Measurements from ENCODE around the gene VWA1.
"Not testable (repeated sequence)": the region's sequence is repeated elsewhere in the genome, so short reads cannot be mapped to it uniquely, and the experiment has no call there.

The VWA1 gene

GRCh38 chr1:1449099-1449739 is 13.7 kb downstream of the VWA1 start, which contains the start of gene ATAD3C:
ATAD3C (plus strand) TSS chr1:1449689; CDS start chr1:1450684, 995 bp downstream.
- H3K27me3 Mint-ChIP-seq, result no peaks in the 10 kb centered on the region
- H3K36me3 Mint-ChIP-seq (ENCODE audit: low read depth), result no peaks in the 10 kb centered on the region
- ATAC-seq, result no peak
- DNase-seq, result no peak
- no peaks in the 10 kb centered on the region for H3K4me1 Mint-ChIP-seq
- no peak within 1 kb of the TSS for H3K4me3 Mint-ChIP-seq
- no peak within 1 kb of the TSS for H3K27ac Mint-ChIP-seq
- H3K9me3 Mint-ChIP-seq, result no peaks in the 10 kb centered on the region

GRCh38 chr1:1450616-1451015 is 15.1 kb downstream of the VWA1 start:
- not testable (repeated sequence) for H3K4me1 Mint-ChIP-seq; H3K9me3 Mint-ChIP-seq; H3K36me3 Mint-ChIP-seq (ENCODE audit: low read depth); DNase-seq; ATAC-seq; H3K27me3 Mint-ChIP-seq; H3K27ac Mint-ChIP-seq; H3K4me3 Mint-ChIP-seq

GRCh38 chr1:1451696-1452364 is 16.3 kb downstream of the VWA1 start:
- H3K9me3 Mint-ChIP-seq, result no peaks in the 10 kb centered on the region
- H3K4me1 Mint-ChIP-seq, result no peaks in the 10 kb centered on the region
- no peak overlapping the region for H3K27ac Mint-ChIP-seq
- H3K4me3 Mint-ChIP-seq, result no peak overlapping the region
- DNase-seq (no peak), ATAC-seq (no peak)
- H3K36me3 Mint-ChIP-seq (ENCODE audit: low read depth), result no peaks in the 10 kb centered on the region
- no peaks in the 10 kb centered on the region for H3K27me3 Mint-ChIP-seq

GRCh38 chr1:1452365-1452739 is 16.9 kb downstream of the VWA1 start:
- H3K27me3 Mint-ChIP-seq; H3K4me3 Mint-ChIP-seq; H3K9me3 Mint-ChIP-seq; DNase-seq; H3K36me3 Mint-ChIP-seq (ENCODE audit: low read depth); H3K27ac Mint-ChIP-seq; ATAC-seq; H3K4me1 Mint-ChIP-seq: not testable (repeated sequence)

GRCh38 chr1:1452882-1453281 is 17.4 kb downstream of the VWA1 start:
- Mint-ChIP-seq H3K9me3 (no peaks in the 10 kb centered on the region), H3K27ac (no peak overlapping the region), H3K4me3 (no peak overlapping the region), H3K36me3 (ENCODE audit: low read depth) (no peaks in the 10 kb centered on the region), H3K27me3 (no peaks in the 10 kb centered on the region), H3K4me1 (no peaks in the 10 kb centered on the region)
- ATAC-seq, result no peak
- no peak for DNase-seq

- not testable (repeated sequence) for H3K36me3 Mint-ChIP-seq (ENCODE audit: low read depth); ATAC-seq; H3K27me3 Mint-ChIP-seq; H3K4me1 Mint-ChIP-seq; H3K4me3 Mint-ChIP-seq; DNase-seq; H3K9me3 Mint-ChIP-seq; H3K27ac Mint-ChIP-seq
Measured at GRCh38 chr1:1454286-1455056, 19.0 kb downstream of the VWA1 start.

GRCh38 chr1:1455366-1455884 is 19.9 kb downstream of the VWA1 start:
- H3K9me3 Mint-ChIP-seq, result no peaks in the 10 kb centered on the region

GRCh38 chr1:1455934-1456333 is 20.4 kb downstream of the VWA1 start:
- not testable (repeated sequence) for H3K4me3 Mint-ChIP-seq; H3K27ac Mint-ChIP-seq; H3K36me3 Mint-ChIP-seq (ENCODE audit: low read depth); H3K4me1 Mint-ChIP-seq; H3K27me3 Mint-ChIP-seq; DNase-seq; ATAC-seq; H3K9me3 Mint-ChIP-seq

More at GRCh38 chr1:1455366-1455884, 19.9 kb downstream of the VWA1 start:
- Mint-ChIP-seq H3K36me3 (ENCODE audit: low read depth) (no peaks in the 10 kb centered on the region), H3K27me3 (no peaks in the 10 kb centered on the region), H3K4me1 (no peaks in the 10 kb centered on the region), H3K4me3 (no peak overlapping the region), H3K27ac (no peak overlapping the region)
- ATAC-seq (no peak), DNase-seq (no peak)

- not testable (repeated sequence) for ATAC-seq; DNase-seq; H3K9me3 Mint-ChIP-seq; H3K27me3 Mint-ChIP-seq; H3K4me1 Mint-ChIP-seq; H3K36me3 Mint-ChIP-seq (ENCODE audit: low read depth); H3K27ac Mint-ChIP-seq; H3K4me3 Mint-ChIP-seq
Measured at GRCh38 chr1:1456683-1457255, 21.3 kb downstream of the VWA1 start.

- not testable (repeated sequence) for DNase-seq; H3K9me3 Mint-ChIP-seq; ATAC-seq; H3K4me1 Mint-ChIP-seq; H3K27me3 Mint-ChIP-seq; H3K36me3 Mint-ChIP-seq (ENCODE audit: low read depth); H3K4me3 Mint-ChIP-seq; H3K27ac Mint-ChIP-seq
Measured at GRCh38 chr1:1459156-1459555, 23.7 kb downstream of the VWA1 start.

- H3K4me3 Mint-ChIP-seq, H3K9me3 Mint-ChIP-seq, H3K27ac Mint-ChIP-seq: not testable (repeated sequence)
Measured at GRCh38 chr1:1459711-1460110, 24.2 kb downstream of the VWA1 start.

GRCh38 chr1:1460540-1461130 is 25.1 kb downstream of the VWA1 start:
- Mint-ChIP-seq H3K9me3 (no peaks in the 10 kb centered on the region), H3K4me3 (no peak overlapping the region), H3K27ac (no peak overlapping the region), H3K36me3 (ENCODE audit: low read depth) (no peaks in the 10 kb centered on the region), H3K4me1 (no peaks in the 10 kb centered on the region), H3K27me3 (peaks cover 2% of the 10 kb centered on the region)
- ATAC-seq (no peak), DNase-seq (no peak)

More at GRCh38 chr1:1459711-1460110, 24.2 kb downstream of the VWA1 start:
- H3K27me3 Mint-ChIP-seq; ATAC-seq; DNase-seq; H3K4me1 Mint-ChIP-seq; H3K36me3 Mint-ChIP-seq (ENCODE audit: low read depth): not testable (repeated sequence)

GRCh38 chr1:1461721-1462317 is 26.3 kb downstream of the VWA1 start:
- H3K36me3 Mint-ChIP-seq (ENCODE audit: low read depth), result no peaks in the 10 kb centered on the region
- no peak for ATAC-seq
- H3K4me1 Mint-ChIP-seq, result no peaks in the 10 kb centered on the region
- no peaks in the 10 kb centered on the region for H3K9me3 Mint-ChIP-seq
- DNase-seq, result no peak
- H3K27ac Mint-ChIP-seq, result no peak overlapping the region
- H3K4me3 Mint-ChIP-seq, result no peak overlapping the region
- peaks cover 5% of the 10 kb centered on the region for H3K27me3 Mint-ChIP-seq

Measured in activated naive CD8-positive, alpha-beta T cell treated with anti-CD3 and anti-CD28 coated beads, Interleukin-2, amount 50 U/mL, for 24 hours (primary cell).